ENCODE results near the gene NOS3.

NOS3 gene

DNA sequence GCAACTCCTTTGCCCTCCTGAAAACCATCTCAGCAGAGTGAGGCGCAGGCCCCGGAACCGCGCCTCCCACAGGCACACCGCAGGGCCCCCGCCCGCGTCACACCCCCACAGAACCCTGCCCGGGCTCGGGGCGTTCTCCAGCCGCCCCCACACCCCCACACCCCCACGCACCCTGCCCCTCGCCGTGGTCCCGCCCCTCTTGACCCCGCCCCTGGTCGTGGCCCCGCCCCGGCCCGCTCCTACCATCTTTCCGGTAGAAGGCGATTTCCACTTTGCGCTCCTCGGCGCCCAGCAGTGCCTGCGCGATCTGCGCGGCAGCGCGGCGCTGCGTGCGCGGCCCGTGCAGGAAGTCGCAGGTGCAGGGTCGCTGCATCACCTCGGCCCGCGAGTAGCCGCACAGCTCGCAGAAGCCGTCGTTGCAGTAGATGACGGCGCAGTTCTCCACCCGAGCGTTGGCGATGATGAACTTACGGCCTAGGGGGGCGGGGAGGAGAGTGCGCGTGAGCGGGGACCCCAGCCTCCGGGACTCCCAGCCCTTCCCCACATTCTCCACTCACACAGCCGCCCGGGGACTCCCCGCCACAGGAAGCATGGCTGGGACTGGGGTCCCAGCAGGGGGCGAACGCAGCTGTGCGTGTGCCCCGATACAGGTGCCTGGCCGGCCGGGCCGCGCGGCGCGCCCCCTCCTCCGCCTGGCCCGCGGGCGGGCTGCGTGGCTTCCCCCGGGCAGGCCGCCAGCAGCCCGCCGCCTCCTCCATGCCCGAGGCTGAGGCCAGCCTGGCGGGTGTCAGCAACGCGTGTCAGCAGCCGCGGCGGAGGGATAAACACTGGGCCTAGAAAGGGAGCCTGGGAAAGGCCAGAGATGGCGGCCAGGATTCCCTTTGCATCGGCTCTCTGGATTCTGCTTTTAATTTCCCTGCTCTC, 16.1 kb upstream of the NOS3 start:
- H3K4me3 ChIP-seq (ENCODE audit: low read depth, low read length) = peak overlapping the region; percentile 19
- no peak for DNase-seq (ENCODE audit: low read depth)
- in situ Hi-C loops (cut with HindIII; ENCODE audit: low sequenced_read_pairs) = no loop called here
- TF ChIP-seq, protein P1, sequence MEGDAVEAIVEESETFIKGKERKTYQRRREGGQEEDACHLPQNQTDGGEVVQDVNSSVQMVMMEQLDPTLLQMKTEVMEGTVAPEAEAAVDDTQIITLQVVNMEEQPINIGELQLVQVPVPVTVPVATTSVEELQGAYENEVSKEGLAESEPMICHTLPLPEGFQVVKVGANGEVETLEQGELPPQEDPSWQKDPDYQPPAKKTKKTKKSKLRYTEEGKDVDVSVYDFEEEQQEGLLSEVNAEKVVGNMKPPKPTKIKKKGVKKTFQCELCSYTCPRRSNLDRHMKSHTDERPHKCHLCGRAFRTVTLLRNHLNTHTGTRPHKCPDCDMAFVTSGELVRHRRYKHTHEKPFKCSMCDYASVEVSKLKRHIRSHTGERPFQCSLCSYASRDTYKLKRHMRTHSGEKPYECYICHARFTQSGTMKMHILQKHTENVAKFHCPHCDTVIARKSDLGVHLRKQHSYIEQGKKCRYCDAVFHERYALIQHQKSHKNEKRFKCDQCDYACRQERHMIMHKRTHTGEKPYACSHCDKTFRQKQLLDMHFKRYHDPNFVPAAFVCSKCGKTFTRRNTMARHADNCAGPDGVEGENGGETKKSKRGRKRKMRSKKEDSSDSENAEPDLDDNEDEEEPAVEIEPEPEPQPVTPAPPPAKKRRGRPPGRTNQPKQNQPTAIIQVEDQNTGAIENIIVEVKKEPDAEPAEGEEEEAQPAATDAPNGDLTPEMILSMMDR (IDR thresholded peaks at IDR 0.05; ENCODE audit: low read depth, low read length, missing control alignments) = peak; percentile 2

DNA sequence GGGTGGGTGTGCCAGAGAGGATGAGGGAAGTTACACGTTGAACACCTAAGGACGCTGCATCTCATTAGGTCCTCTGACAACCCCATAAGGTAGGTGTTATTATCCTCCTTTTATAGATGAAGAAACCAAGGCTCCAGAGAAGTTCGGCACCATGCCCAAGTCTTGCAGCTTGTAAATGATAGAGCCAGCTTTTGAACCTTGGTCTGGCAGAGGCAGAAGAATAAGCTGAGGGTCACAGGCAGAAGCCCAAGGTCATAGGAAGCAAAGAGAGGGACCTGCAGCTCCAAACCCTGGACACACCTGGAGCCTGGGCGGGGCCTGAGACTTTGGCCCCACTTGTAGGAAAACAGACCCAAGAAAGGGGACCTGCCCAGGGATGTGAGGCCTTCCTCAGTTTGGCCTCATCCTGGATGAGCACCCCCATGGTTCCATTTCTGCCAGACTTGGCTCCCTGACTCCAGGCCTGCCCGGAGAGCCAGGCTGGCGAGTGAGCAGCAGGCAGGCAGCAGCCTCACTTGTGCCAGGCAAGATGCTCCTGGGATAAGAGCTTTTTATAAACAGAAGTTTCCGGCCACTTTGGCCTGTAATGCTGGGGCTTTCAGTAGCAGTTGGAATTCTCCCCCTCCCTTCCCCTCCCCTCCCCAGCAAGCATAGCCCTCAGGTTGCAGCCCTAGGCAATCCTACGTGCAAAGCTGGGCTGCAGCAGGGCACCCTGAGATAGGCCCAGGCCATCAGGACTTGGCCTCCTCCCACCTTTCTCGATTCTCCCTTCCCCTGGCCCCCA, 15.1 kb upstream of the NOS3 start:
- DNase-seq (ENCODE audit: low read depth) = no peak
- TF ChIP-seq, protein P1 (IDR thresholded peaks at IDR 0.05; ENCODE audit: low read depth, low read length, missing control alignments) = no peak
- no peak overlapping the region for H3K4me3 ChIP-seq (ENCODE audit: low read depth, low read length)
- in situ Hi-C loops (cut with HindIII; ENCODE audit: low sequenced_read_pairs) = no loop called here

DNA sequence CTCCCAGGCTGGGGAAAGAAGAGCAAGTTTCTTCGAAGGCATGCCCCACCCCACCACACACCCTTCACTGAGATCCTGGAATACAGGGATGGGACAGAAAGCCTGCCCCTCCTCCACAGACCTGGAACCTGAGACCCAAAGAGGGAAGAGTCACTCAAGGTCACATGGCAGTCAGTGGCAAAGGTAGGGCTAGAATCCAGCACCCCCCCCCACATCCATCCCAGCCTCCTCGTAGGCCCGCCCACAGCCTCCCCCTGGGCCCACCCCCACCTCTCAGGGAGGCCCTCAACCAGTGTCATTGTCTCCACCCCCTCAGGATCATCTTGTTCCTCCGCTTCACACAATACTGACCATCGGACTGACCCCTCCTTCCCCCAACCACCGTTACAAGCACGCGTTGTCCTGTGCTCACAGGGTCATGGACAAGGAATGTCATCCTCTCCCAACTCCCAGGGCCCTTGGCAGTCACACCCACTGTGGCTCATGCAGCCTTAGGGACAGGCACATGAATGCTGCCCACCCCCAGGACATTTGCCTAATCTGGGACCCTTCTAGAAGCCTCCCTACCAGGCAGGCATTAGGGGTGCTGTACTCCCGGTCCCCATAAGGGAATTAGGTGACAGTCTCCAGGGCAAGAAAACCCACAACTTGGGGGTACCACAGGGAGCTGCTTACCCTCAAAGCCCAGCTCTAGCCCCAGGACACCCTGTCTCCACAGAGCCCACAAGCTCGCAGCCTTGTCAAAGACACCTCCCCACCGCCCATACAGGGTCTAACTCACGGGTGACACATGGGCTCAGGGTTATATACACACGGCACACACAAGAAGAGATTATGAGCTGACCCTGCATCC, 14.1 kb upstream of the NOS3 start:
- in situ Hi-C loops (cut with HindIII; ENCODE audit: low sequenced_read_pairs) = no loop called here
- DNase-seq (ENCODE audit: low read depth) = no peak
- TF ChIP-seq, protein P1 (IDR thresholded peaks at IDR 0.05; ENCODE audit: low read depth, low read length, missing control alignments) = no peak
- no peak overlapping the region for H3K4me3 ChIP-seq (ENCODE audit: low read depth, low read length)

DNA sequence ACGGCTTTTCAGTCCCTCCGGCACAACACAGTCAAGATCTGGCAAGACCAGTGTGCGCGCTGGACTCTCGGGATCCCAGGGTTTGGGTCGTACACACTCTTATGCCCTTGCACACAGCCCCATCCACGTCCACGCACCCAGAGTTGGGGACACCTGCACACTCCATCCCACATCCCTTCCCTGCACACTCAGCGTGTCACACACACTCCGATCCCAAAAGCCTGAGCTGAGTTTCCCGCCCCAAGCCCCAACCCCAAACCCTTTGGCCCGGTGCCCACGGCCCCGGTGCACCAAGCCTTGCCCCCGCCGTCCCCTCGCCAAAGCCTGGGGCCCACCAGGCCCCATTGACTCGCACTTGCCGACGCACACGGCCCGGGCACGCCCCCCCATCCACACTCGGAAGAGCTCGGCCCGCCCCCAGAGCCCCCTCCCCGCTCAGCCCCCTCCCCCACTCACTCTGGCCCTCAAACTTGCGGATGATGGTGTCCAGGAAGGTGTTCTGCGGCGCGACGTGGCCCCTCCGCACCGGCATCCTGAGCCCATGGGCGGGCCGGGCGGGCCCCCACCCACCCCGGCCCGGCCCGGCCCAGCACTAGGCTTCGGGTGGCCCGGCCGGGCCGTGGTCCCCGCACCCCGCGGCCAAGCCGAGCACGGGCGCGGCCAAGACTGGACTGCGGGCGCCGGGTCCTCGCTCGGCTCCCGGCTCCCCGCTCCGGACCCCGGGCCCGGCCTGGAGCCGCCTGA, 13.3 kb upstream of the NOS3 start:
- in situ Hi-C loops (cut with HindIII; ENCODE audit: low sequenced_read_pairs) = no loop called here
- no peak overlapping the region for H3K4me3 ChIP-seq (ENCODE audit: low read depth, low read length)
- DNase-seq (ENCODE audit: low read depth) = no peak
- TF ChIP-seq, protein P1 (IDR thresholded peaks at IDR 0.05; ENCODE audit: low read depth, low read length, missing control alignments) = no peak

DNA sequence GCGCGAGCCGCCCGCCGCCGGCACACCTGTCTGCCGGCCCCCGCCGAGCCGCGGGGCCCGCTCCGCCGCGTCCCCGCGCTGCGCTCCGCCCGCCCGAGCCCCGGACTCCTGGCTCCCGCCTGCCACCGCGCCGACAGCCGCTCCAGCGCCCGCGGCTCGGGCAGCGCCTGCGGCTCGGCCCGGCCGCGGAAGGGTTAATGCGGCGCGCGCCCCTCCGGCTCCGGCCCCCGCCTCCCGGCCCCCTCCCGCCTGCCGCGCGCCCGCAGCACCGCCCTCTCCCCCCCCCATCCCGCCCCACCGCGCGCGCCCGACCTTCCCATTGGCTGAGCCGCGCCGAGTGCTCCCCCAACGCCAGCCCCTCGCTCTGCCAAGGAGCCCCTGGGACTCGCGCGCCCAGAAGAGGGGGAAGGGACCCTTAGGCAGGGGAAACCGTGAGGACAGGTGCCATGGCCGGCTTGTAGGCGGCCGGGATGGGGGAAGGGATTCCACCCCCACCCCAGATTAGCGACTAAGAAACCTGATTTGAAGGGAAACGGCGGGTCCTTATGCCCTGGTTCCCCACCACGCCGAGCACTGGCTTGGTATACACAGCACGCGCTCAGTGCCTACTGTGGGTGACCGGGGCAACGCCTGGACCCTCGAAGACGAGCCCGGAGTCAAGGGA, 12.6 kb upstream of the NOS3 start, which contains the start of gene KCNH2:
KCNH2 (minus strand) TSS at position 196 of the 664 bp plus-strand sequence. CDS start 408 bp downstream, outside the sequence.
- in situ Hi-C loops (cut with HindIII; ENCODE audit: low sequenced_read_pairs) = no loop called here
- DNase-seq (ENCODE audit: low read depth) = no peak
- peak within 1 kb of the TSS; percentile 23 for H3K4me3 ChIP-seq (ENCODE audit: low read depth, low read length)
- TF ChIP-seq, protein P1 (IDR thresholded peaks at IDR 0.05; ENCODE audit: low read depth, low read length, missing control alignments) = no peak
